Renal pelvis (tissue), 4 donors: Measurements from ENCODE around the gene TBC1D7. TPM values are rescaled to one million over a fixed set of nuclear protein-coding genes. Genes with fewer than 3 reads are reported as not detected.
"Not testable (repeated sequence)": the region's sequence is repeated elsewhere in the genome, so short reads cannot be mapped to it uniquely, and the experiment has no call there.

ENCODE experiments used
- DNase-seq: peaks from one replicate; pipeline ENCODE4 v3.0.0-alpha.2; 2013
- polyA plus RNA-seq, 3 donors: library from polyadenylated mRNA; unstranded; fragments of 120-200 nt; gene quantifications; one replicate each; pipeline ENCODE4 v1.2.1, GENCODE V29; 2013; ENCODE audit not compliant: insufficient read length in 3 of 3

The TBC1D7 gene
- polyA plus RNA-seq, 3 donors = 29.0 to 42.5 (median 39.6) TPM

DNA sequence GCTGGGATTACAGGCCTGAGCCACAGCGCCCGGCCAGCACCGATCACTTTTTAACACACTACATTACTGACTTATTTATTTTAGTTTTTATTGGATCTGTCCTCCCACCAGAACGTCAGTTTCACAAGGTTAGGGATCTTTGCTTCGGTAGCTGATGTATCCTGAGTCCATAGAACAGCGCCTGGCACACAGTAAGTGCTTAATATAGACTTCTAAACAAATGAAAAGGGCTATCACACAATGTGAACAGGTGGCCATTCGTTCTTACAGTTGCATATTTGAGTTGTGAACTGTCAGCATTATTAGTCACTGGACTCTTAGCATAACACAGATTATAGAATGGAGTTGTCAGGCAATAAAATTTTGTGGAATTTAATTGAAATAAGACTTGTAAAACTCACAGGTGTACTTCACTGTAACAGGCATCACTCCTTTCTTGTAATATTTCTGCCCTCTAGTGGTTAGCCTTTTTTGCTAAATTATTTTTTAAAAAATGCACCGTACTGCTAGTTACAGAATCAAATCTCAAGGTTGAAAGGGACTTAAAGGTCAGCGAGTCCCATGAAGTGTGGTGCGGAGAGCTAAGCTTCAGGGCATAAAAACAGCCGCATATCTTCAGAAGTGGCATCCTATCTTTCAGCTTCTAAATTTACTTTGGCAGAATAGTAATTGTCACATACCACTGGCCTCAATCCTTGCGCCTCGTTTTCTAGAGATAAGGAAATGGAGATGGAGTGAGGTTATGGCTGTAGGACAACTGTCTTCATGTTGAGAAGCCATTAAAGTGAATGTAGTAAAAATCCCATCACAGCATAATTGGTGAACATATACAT is 3.4 kb upstream of the TBC1D7 start:
- no peak for DNase-seq

GRCh38 chr6:13328875-13329183 is 492 bp upstream of the TBC1D7 start:
- DNase-seq = no peak

- DNase-seq = peak; percentile 22
Observed at GRCh38 chr6:13327691-13328075, 654 bp downstream of the TBC1D7 start.

GRCh38 chr6:13326031-13326586 is 2.2 kb downstream of the TBC1D7 start:
- not testable (repeated sequence) for DNase-seq

GRCh38 chr6:13319891-13320564 is 8.3 kb downstream of the TBC1D7 start:
- no peak for DNase-seq

DNA sequence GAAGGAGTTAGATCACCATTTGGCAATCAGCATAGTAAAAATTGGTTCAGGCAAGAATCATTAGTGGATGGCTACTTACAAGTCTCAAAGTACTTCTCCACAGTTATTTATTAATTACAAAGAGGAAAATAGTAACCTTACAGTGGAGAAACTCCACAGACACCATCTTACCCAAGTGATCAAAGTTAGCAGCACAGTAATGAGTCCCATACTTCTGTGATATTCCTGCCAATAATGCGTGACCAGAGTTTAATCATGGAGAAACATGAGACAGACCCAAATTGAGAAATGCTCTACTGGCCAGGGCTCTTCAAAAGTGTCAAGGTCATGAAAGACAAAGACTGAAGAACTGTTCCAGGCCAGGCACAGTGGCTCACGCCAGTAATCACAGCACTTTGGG is 9.5 kb downstream of the TBC1D7 start:
- no peak for DNase-seq

DNA sequence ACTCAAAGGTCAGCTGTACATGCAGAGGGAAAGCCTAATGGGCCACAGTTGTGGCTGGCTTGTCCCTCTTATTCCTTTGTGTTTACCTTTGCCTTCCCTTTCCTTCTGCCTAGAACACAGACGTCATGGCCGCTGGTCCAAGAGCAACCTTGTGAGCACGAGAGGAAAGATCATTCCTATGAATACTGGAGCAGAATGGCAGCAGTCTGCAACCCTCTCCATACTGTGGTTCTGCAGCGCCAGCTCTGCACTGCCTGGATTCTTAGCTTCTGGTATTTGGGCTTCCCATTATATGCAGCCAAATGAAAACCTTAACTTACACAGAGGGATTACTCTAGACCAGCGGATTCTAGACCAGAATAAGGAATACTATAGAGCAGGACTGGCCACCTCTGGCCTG is 12.4 kb downstream of the TBC1D7 start:
- DNase-seq = no peak

DNA sequence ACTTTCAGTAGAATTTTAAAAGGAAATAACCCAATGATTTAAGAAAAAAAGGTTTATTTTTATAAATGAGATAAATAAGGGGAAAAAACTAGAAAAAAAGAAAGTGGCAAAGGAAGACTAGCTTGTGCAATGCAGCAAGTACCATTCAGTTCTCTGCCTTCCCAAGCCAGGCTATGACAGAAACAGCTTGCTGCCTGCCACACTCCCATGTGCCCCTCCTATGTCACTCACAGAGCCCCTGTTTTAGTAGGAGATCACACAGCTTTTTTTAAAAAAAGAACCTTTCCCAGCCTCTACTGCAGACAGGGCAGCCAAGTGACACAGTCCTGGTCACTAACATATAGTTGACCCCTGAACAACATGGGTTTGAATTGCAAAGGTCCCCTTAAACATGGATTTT is 13.5 kb downstream of the TBC1D7 start:
- DNase-seq = no peak

GRCh38 chr6:13311155-13311554 is 17.2 kb downstream of the TBC1D7 start:
- no peak for DNase-seq

DNA sequence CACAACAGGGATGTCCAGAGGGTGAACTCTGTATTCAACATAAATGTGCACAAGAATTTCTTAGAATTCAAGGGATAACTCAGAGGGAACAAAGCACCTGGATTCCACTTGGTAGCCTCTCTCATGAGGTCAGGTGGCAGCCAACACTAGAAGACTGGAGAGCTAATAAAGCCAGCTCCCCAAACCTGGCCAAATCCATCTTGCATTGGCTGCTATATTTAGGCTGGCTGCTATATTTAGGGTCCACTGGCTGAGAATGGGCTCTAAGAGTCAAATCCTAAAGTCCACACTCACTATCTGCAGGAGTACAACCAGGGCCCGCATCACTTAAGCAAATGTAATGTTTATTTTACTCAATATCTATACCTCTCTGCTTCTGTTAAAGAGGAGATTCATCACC is 20.0 kb downstream of the TBC1D7 start:
- no peak for DNase-seq

DNA sequence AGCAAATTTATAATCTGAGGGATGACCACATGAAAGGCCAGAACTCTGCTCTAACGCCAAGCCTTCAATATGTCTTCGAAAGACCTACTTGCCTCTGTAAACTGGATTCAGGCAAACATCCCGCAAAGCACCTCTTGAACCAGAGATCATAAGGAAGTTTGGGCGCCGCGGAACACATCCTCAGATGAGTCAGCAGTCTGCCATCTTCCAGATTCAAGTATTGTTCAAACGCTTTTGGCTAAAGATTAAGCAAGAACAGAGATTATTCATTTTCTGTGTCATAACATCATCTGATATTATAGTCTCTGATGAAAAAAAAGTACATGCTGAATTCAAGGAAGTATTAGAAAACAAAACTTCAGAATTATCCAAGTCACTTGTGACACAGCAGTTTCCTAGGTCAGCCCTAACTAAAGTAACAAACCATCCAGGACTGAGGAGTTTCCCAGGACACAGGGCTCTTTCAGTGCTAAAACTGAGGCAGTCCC is 20.8 kb downstream of the TBC1D7 start:
- DNase-seq = no peak

DNA sequence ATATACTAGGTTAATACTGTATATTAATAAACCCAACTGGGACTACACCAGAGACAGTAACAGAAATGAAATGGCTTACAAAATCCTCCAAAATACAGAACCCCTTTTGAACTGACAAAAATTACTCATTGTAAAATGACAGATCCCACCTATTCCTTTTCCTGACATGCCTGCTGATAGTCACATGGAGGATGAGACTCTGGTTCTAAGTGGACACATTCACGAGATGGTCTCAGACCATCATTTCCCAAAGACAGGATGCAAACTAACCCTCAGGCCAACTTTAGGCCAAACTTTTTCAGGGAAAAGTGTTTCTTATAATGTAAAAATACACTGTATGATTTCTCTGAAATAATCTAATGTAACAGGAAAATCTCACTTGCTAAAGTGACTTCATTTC is 22.5 kb downstream of the TBC1D7 start:
- DNase-seq = no peak

GRCh38 chr6:13305288-13305687 is 23.0 kb downstream of the TBC1D7 start:
- no peak for DNase-seq

DNA sequence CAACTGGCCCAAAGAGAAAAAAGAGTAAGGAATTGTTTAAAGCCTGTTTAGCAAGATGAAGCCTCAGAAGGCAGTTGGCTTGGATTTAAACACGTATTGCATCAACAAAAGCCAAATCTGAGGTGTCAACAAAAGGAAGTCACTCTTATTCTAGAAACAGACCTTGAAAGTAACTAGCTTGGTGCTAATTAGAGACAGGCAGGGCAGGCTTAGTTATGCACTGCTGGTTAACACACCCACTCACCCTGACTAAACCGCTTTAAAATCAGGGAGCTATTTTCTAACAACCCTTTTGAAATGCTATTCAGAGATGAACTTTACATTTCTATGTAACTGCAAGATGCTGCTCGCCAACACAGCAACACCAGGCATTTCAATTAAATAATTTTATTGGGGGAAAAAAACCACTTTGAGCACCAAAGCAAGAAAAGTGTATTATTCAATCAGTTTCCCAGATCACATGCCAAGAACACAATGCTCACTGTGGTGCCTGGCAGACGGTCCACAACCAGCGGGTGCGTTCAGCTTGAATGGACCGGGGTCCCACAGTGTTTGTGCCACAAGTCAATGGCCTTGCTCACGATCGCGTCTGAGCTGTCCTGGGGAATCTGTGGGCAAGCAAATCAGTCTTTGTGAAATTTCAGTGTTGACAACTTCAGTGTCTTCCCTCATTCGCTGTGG is 23.6 kb downstream of the TBC1D7 start:
- DNase-seq = no peak

DNA sequence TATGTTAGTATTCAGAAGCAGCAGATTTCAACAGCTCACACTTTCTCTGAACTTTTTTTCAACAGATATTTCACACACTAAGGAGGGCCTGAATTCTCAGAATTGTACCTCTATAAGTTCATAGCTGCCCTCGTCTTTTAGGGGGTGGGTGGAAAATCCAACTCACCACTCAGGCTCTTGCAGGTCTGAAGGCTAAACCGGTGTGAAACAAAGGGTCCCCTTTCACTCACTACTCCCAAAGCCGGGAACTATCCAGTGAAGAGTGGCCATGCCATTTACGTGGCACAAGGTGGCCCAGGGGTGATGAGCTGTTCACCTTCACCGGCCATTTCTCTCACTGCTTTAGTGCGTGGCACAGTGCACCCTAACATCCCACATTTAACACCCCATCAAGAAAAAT is 24.2 kb downstream of the TBC1D7 start:
- DNase-seq = no peak

GRCh38 chr6:13303668-13304017 is 24.7 kb downstream of the TBC1D7 start:
- DNase-seq = peak; percentile 30

GRCh38 chr6:13302751-13303667 is 25.3 kb downstream of the TBC1D7 start:
- no peak for DNase-seq

DNA sequence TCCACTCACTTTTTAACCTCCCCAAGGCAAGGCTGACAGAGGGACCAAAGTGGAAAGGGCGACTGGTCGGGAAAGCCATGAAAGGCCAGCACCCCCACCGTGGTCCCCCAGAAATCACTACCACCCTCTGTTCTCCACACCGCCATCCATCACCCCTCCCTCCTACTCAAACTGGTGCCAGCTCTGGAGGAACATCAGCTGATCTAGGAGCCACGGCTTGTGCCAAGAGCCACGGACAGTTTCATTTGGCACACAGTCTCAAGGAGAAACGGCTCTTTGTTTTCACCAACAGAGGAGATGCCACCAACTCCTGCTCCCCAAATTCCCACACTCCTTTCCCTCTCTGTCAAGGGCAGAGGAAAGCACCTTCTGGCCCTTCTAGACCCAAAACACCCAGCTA is 26.0 kb downstream of the TBC1D7 start:
- no peak for DNase-seq

GRCh38 chr6:13300643-13301590 is 27.4 kb downstream of the TBC1D7 start:
- no peak for DNase-seq

GRCh38 chr6:13299918-13300317 is 28.4 kb downstream of the TBC1D7 start:
- DNase-seq = no peak
